H1 (cell line): ENCODE measurements around the gene AGER.

Experiments
- ATF3 ChIP-seq: IDR thresholded peaks from 2 replicates; pipeline ENCODE4 v1.6.1; 2011; ENCODE audit warnings: low read depth, mild to moderate bottlenecking, low read length; ENCODE audit not compliant: insufficient read depth
- CTBP2 ChIP-seq: IDR thresholded peaks from 2 replicates; pipeline ENCODE4 v1.7.0; 2011; ENCODE audit warnings: borderline replicate concordance, mild to moderate bottlenecking, moderate library complexity, mixed read lengths, low read length; ENCODE audit not compliant: insufficient read depth, insufficient read length
- CTCF ChIP-seq, 3 experiments: IDR thresholded peaks; 1 replicate in 2 of 3; 2 replicates in 1 of 3; pipeline versions ENCODE4 v1.5.1 to v1.6.1; 2011; ENCODE audit warnings: low read length in 3 of 3, mild to moderate bottlenecking in 3 of 3, inconsistent platforms in 2 of 3, low read depth in 1 of 3, moderate library complexity in 1 of 3; ENCODE audit not compliant: insufficient read depth in 1 of 3; ENCODE audit errors: control extremely low read depth in 1 of 3
- EZH2 ChIP-seq: fragments of 200-600 bp; sonication (generic); IDR thresholded peaks from 2 replicates; pipeline ENCODE4 v1.7.1; 2012; ENCODE audit warnings: low read depth, mild to moderate bottlenecking, moderate library complexity, low read length, inconsistent platforms; ENCODE audit not compliant: severe bottlenecking
- MAX ChIP-seq: IDR thresholded peaks from 2 replicates; pipeline ENCODE4 v1.6.1; 2012; ENCODE audit warnings: inconsistent platforms
- PHF8 ChIP-seq: fragments of 200-600 bp; sonication (generic); conservative IDR thresholded peaks from 2 replicates; pipeline ENCODE4 v1.7.1; 2012; ENCODE audit warnings: low read depth, mild to moderate bottlenecking, inconsistent platforms, low read length, moderate library complexity
- POLR2A ChIP-seq, 2 experiments: IDR thresholded peaks; 1 replicate in 1 of 2; 2 replicates in 1 of 2; pipeline ENCODE4 v1.6.1; 2011; ENCODE audit warnings: low read depth in 2 of 2, low read length in 2 of 2, mild to moderate bottlenecking in 2 of 2; ENCODE audit errors: control extremely low read depth in 1 of 2
- POLR2AphosphoS5 ChIP-seq: IDR thresholded peaks from 2 replicates; pipeline ENCODE4 v1.6.1; 2011; ENCODE audit warnings: low read depth, low read length
- RAD21 ChIP-seq, 2 experiments: IDR thresholded peaks in 1 of 2; conservative IDR thresholded peaks in 1 of 2; 2 replicates each; pipeline ENCODE4 v1.6.1; 2011; ENCODE audit warnings: low read depth in 2 of 2, low read length in 2 of 2, improper control_type of control experiment in 1 of 2, inconsistent platforms in 1 of 2, mild to moderate bottlenecking in 1 of 2, moderate library complexity in 1 of 2
- SP1 ChIP-seq: IDR thresholded peaks from 2 replicates; pipeline ENCODE4 v1.6.1; 2011; ENCODE audit warnings: low read depth, low read length
- SRF ChIP-seq: IDR thresholded peaks from 2 replicates; pipeline ENCODE4 v1.6.1; 2011; ENCODE audit warnings: mild to moderate bottlenecking, low read depth, low read length, moderate library complexity
- TAF1 ChIP-seq: IDR thresholded peaks from 2 replicates; pipeline ENCODE4 v1.6.1; 2011; ENCODE audit warnings: mild to moderate bottlenecking, low read depth, low read length
- TEAD4 ChIP-seq: IDR thresholded peaks from 2 replicates; pipeline ENCODE4 v1.6.1; 2012; ENCODE audit warnings: low read depth, low read length, inconsistent platforms, mixed read lengths

GRCh38 chr6:32189742-32190053 lies 5.6 kb upstream of the AGER start:
- TF ChIP-seq TEAD4: no peak
- TF ChIP-seq ATF3: no peak
- no peak for TF ChIP-seq CTCF (IDR thresholded peaks at IDR 0.05; ENCODE audit: control extremely low read depth in 1 of 3, insufficient read depth in 1 of 3, low read depth in 1 of 3, low read length in 3 of 3)
- no peak for TF ChIP-seq POLR2AphosphoS5
- TF ChIP-seq EZH2: no peak
- no peak for TF ChIP-seq RAD21 (IDR thresholded peaks at IDR 0.05 in 1 of 2, conservative IDR thresholded peaks at IDR 0.05 in 1 of 2; ENCODE audit: low read depth in 2 of 2, low read length in 2 of 2)
- no peak for TF ChIP-seq SRF
- TF ChIP-seq CTBP2: no peak
- TF ChIP-seq POLR2A (IDR thresholded peaks at IDR 0.05; ENCODE audit: control extremely low read depth in 1 of 2, low read depth in 2 of 2, low read length in 2 of 2): no peak
- TF ChIP-seq MAX: no peak
- no peak for TF ChIP-seq SP1
- no peak for TF ChIP-seq PHF8
- TF ChIP-seq TAF1: no peak
